GM19438 (cell line): Measurements from ENCODE around the gene FUT6.

Source experiments
- ATAC-seq: cut with Tn5 transposase; IDR thresholded peaks from one replicate; pipeline ENCODE4 v1.9.1; 2021; ENCODE audit warnings: low read depth; ENCODE audit not compliant: unreplicated experiment

FUT6 gene

DNA sequence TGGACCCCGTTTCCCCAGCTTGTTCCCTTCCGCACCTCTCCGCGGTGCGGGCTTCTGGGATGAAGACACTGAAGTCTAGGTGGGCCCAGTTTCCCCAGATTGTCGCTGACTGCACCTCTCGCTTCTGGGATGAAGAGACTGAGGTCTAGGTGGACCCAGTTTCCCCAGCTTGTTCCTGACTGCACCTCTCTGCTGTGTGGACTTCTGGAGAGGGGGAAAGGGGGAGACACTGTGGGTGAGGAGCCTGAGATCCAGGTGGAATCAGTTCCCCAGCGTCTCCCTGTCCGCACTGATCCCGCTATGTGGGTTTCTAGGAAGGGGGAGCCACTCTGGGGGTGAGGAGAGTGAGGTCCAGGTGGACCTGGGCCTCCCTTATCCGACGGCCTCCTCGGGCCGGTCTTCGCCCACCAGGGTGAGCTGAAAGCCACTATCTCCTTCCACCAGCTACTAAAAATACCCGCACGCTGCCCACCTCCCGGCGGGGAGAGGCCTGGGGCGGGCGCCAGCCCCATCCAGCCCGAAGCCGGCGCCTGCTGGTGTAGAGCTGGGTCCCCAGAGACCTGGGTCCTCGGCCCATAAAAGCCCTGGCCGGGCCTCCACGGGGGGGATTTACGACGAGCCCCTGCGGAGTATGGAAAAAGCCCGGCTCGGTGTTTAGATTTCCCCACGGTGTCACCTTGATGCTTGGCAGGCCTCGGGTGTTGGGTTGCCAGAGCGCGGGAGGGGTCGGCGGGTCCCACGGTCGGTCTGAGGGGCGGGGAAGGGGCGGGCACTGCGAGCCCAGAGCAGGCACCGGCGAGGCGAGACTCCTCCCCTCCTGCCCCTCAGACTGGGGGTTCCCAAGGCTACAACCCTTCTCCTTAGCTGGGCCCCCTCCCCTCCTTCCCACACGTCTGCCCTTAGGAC lies 10.6 kb downstream of the FUT6 start:
- no peak for ATAC-seq

- peak; percentile 63 for ATAC-seq
Measured at GRCh38 chr19:5827891-5828660, 11.4 kb downstream of the FUT6 start.

- ATAC-seq, result no peak
Measured at GRCh38 chr19:5827342-5827890, 12.1 kb downstream of the FUT6 start.

- no peak for ATAC-seq
Measured at GRCh38 chr19:5826531-5827341, 12.8 kb downstream of the FUT6 start.

GRCh38 chr19:5825178-5825577 lies 14.3 kb downstream of the FUT6 start:
- no peak for ATAC-seq

DNA sequence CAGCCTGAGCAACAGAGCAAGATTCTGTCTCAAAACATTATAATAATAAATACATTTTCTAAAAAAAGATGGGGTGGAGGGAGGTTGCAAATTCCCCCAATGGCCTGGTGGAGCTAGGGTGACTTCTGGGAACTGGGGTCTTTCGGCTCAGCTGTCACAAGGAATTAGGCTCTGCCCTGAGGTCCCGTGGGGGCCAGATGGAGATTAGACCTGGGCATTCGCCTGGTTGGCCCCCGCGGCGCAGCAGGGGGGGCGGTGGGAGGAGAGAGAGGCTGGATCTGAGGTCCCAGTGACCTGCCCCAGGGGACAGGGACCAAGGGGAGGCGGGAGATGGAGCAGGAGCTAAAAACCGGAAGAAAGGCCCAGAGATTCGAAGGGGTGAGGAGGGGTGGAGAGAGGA lies 14.8 kb downstream of the FUT6 start:
- no peak for ATAC-seq

GRCh38 chr19:5823579-5824281 lies 15.8 kb downstream of the FUT6 start:
- no peak for ATAC-seq

DNA sequence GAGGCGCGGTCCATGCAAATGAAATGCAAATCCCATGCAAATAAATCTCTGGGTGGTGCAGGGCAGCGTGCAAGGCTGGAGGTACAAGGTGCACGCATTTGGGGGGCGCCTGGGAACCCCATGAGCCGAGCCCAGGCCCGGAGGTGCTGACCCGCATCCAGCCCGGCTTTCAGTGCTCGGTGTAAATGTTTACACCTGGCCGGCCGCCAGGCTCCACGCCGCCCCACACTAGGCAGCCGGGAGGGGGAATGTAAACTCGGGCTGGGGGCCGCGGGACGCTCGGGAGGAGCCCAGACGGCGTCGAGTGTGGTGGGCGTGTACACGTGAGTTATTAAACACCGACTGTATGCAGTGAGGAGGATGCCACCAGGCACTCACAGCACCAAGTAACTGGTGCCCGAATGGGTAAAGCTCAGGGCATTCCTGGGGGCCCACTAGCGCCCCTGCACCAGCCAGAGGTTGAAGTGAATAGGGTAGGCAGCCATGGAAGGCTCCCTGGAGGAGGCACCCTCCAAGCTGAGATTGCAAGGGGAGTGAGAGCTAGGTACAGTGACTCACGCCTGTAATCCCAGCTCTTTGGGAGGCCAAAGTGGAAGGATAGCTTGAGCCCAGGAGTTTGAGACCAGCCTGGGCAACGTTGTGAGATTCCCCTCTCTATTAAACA lies 17.2 kb downstream of the FUT6 start:
- ATAC-seq, result no peak

DNA sequence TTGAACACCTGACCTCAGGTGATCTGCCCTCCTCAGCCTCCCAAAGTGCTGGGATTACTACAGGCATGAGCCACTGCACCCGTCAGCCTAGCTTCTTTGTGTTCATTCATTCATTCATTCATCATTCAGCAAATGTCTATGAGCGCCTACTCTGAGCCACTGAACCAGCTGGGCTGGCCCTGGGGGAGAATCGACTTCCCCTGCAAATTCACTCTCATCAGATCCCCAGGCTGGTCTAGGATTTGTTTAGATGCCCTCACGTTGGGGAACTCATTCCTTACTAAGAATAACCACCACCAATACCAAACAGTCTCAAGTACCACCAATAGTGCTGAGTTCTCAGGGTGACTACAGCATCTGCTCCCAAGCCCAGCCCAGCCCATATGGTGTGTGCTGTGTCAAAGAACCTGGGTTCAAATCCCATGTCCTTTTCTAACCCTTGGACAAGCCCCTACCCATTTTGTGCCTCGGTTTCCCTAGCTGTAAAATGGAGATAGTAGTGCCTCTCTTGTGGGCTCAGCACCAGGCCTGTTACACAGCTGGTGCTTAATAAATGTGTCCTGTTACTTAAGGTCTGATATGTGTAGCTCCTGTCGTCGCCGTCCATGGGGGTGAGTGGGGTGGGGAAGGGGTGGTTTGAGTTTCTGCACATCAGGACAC lies 17.9 kb downstream of the FUT6 start:
- ATAC-seq, result no peak

GRCh38 chr19:5820785-5821184 lies 18.7 kb downstream of the FUT6 start:
- no peak for ATAC-seq

DNA sequence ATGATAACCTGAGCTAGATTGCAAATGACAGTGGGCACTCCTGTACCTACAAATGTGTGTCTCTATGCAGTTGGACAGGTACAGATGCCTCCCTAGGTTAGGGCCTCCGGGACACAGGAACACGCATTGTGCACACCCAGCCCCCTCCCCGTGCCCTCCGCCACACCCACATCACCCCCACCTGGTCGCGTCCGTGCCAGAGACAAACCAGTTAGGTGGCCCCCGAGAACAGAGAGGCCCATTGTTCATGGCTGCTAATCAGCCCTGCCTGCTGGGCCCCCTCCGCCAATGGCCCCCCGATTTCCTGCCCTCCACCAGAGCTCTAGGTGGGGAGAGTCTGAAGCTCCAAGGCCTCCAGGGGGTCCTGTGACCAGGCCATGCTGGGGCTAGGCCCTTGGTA lies 20.9 kb downstream of the FUT6 start:
- ATAC-seq, result no peak

GRCh38 chr19:5817218-5817617 lies 22.3 kb downstream of the FUT6 start:
- ATAC-seq, result no peak

- no peak for ATAC-seq
Measured at GRCh38 chr19:5814852-5815246, 24.7 kb downstream of the FUT6 start.

GRCh38 chr19:5814123-5814851 lies 25.2 kb downstream of the FUT6 start:
- no peak for ATAC-seq

DNA sequence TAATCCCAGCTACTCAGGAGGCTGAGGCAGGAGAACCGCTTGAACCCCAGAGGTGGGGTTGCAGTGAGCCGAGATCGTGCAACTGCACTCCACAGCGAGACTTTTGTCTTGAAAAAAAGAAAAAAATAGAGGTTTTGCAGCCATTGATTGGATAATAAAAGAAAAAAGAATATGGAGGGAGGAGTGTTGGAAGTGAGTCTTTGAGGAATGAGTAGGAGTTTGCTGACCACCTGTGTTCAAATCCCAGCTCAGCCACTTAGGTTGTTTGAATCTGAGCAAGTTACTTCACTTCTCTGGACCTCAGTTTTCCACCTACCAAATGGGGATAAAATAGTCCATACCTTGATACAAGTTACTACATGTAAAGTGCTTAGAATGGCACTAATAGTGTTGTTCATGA lies 28.4 kb downstream of the FUT6 start:
- ATAC-seq, result no peak

GRCh38 chr19:5809469-5809868 lies 30.0 kb downstream of the FUT6 start:
- ATAC-seq, result no peak

- ATAC-seq, result no peak
Measured at GRCh38 chr19:5809053-5809452, 30.4 kb downstream of the FUT6 start.

- no peak for ATAC-seq
Measured at GRCh38 chr19:5808120-5808816, 31.2 kb downstream of the FUT6 start.
